ENCODE measurements around the gene ZCWPW2.

Gene ZCWPW2

DNA sequence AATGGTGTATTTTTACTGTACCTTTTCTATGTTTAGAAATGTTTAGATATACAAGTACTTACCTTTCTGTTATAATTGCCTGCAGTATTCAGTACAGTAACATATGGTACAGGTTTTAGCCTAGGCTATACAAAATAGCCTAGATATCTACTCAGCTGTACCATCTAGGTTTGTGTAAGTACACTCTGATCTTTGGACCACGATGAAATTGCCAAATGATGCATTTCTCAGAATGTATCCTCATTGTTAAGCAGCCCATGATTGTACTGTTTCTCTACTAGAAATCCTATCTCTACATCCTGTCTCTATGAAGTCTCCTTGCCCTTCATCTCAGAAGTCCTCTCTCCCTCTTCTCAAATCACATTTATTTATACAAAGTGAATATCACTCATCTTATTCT is 32.8 kb upstream of the ZCWPW2 start:
- Histone ChIP-seq H3K4me1 (ENCODE audit: control insufficient read depth, insufficient read depth, low read length) (no peaks in the 10 kb centered on the region), H3K36me3 (ENCODE audit: control insufficient read depth in 2 of 2, insufficient read depth in 1 of 2, low read length in 2 of 2) (peaks cover 0 to 8% of the 10 kb centered on the region in 2 experiments; a peak in 1 of 3 replicates), H3K4me3 (ENCODE audit: low read depth, low read length) (no peak overlapping the region), H3K27ac (ENCODE audit: extremely low read depth, low read depth, low read length) (no peak overlapping the region), H3K9me3 (ENCODE audit: control insufficient read depth, insufficient read depth, low read depth, low read length) (no peaks in the 10 kb centered on the region)
- TF ChIP-seq ZNF701 (tag by site-specific recombination; IDR thresholded peaks at IDR 0.05) (no peak), ZNF146 (tag by site-specific recombination; IDR thresholded peaks at IDR 0.05) (no peak), ZNF530 (tag by site-specific recombination; IDR thresholded peaks at IDR 0.05; ENCODE audit: low read depth) (no peak), ZNF654 (tag by site-specific recombination; IDR thresholded peaks at IDR 0.05; ENCODE audit: low read depth) (no peak), IKZF3 (tag by site-specific recombination; IDR thresholded peaks at IDR 0.05) (no peak), ZNF571 (tag by site-specific recombination; IDR thresholded peaks at IDR 0.05) (no peak), ZNF133 (tag by site-specific recombination; IDR thresholded peaks at IDR 0.05) (no peak)
- TF ChIP-seq, protein P1, sequence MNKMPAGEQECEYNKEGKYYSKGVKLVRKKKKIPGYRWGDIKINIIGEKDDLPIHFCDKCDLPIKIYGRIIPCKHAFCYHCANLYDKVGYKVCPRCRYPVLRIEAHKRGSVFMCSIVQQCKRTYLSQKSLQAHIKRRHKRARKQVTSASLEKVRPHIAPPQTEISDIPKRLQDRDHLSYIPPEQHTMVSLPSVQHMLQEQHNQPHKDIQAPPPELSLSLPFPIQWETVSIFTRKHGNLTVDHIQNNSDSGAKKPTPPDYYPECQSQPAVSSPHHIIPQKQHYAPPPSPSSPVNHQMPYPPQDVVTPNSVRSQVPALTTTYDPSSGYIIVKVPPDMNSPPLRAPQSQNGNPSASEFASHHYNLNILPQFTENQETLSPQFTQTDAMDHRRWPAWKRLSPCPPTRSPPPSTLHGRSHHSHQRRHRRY (tag by site-specific recombination; IDR thresholded peaks at IDR 0.05), result no peak
- TF ChIP-seq, protein P2, sequence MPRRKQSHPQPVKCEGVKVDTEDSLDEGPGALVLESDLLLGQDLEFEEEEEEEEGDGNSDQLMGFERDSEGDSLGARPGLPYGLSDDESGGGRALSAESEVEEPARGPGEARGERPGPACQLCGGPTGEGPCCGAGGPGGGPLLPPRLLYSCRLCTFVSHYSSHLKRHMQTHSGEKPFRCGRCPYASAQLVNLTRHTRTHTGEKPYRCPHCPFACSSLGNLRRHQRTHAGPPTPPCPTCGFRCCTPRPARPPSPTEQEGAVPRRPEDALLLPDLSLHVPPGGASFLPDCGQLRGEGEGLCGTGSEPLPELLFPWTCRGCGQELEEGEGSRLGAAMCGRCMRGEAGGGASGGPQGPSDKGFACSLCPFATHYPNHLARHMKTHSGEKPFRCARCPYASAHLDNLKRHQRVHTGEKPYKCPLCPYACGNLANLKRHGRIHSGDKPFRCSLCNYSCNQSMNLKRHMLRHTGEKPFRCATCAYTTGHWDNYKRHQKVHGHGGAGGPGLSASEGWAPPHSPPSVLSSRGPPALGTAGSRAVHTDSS (tag by site-specific recombination; IDR thresholded peaks at IDR 0.05), result no peak
- ChIA-PET CTCF (no interaction called here), POLR2A (no interaction called here)

DNA sequence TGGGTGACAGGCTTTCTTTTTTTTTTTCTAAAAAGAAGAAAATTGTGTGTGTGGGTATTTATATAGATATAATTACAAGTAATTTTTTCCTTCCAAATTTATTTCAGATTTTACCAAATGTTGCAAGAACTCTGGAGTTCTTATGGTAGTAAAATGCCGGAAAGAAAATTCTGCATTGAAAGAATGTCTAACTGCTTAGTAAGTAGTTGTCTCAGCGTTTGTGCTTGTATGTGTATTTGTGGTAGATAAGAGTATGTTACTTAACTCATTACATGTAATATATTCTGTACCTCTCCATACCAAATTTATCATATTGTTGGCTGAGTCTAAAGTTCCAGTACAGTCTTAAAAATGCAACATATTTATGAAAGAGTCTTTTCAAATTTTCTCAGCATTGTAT is 32.3 kb upstream of the ZCWPW2 start:
- TF ChIP-seq ZNF266 (tag by site-specific recombination; IDR thresholded peaks at IDR 0.05; ENCODE audit: low read depth) (no peak), SCRT2 (tag by site-specific recombination; IDR thresholded peaks at IDR 0.05) (no peak), ZNF341 (tag by site-specific recombination; IDR thresholded peaks at IDR 0.05; ENCODE audit: low read depth) (no peak)
- ChIA-PET POLR2A (no interaction called here), CTCF (no interaction called here)
- H3K4me1 ChIP-seq (ENCODE audit: control insufficient read depth, insufficient read depth, low read length), result no peaks in the 10 kb centered on the region
- H3K27ac ChIP-seq (ENCODE audit: extremely low read depth, low read depth, low read length), result no peak overlapping the region
- no peak overlapping the region for H3K4me3 ChIP-seq (ENCODE audit: low read depth, low read length)
- peaks cover 0 to 11% of the 10 kb centered on the region in 2 experiments; a peak in 1 of 3 replicates for H3K36me3 ChIP-seq (ENCODE audit: control insufficient read depth in 2 of 2, insufficient read depth in 1 of 2, low read length in 2 of 2)
- H3K9me3 ChIP-seq (ENCODE audit: control insufficient read depth, insufficient read depth, low read depth, low read length), result no peaks in the 10 kb centered on the region

DNA sequence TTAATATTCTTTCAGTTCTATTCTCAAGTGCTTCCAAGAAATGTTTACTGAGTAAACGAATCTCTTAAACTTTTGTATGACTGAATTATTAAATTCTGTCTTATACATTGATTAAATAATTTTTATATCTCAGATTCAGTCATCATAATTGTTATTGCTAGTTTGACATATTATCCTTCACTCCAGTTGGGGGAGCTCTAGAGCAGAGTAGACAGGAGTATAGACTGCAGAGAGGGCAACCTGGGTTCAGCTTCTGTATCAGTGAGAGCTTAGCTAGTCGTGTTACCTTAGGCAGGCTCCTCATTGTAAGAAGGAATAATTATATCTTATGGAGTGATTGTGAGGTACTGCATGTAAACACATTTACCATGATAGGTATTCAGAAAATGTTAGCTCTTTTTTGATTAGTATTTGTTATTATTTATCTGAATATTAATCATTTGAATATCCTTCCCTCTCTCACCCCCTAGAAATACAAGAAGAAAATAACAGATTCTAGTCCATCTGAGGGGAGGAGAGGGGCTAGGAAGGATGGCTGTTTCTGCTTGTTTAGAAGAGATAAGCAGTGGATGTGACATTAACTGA is 31.0 kb upstream of the ZCWPW2 start:
- CTCF ChIA-PET, result interaction anchor here (0.6 to 1.2 kb wide), 5 partner anchors 10 to 807 kb away, joined by 3 to 16 read pairs (median 5); no protein-coding TSS in a partner anchor
- H3K4me3 ChIP-seq (ENCODE audit: low read depth, low read length), result no peak overlapping the region
- no peaks in the 10 kb centered on the region for H3K9me3 ChIP-seq (ENCODE audit: control insufficient read depth, insufficient read depth, low read depth, low read length)
- H3K27ac ChIP-seq (ENCODE audit: extremely low read depth, low read depth, low read length), result no peak overlapping the region
- no peaks in the 10 kb centered on the region for H3K4me1 ChIP-seq (ENCODE audit: control insufficient read depth, insufficient read depth, low read length)
- POLR2A ChIA-PET, result no interaction called here
- H3K36me3 ChIP-seq (ENCODE audit: control insufficient read depth in 2 of 2, insufficient read depth in 1 of 2, low read length in 2 of 2), result peaks cover 0 to 18% of the 10 kb centered on the region in 2 experiments; a peak in 1 of 3 replicates
- no peak for TF ChIP-seq ZNF473 (tag by site-specific recombination; IDR thresholded peaks at IDR 0.05)
- TF ChIP-seq, protein P3, sequence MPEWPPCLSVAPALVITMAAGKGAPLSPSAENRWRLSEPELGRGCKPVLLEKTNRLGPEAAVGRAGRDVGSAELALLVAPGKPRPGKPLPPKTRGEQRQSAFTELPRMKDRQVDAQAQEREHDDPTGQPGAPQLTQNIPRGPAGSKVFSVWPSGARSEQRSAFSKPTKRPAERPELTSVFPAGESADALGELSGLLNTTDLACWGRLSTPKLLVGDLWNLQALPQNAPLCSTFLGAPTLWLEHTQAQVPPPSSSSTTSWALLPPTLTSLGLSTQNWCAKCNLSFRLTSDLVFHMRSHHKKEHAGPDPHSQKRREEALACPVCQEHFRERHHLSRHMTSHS (tag by site-specific recombination; IDR thresholded peaks at IDR 0.05), result no peak
- TF ChIP-seq ZNF19 (tag by site-specific recombination; IDR thresholded peaks at IDR 0.05; ENCODE audit: low read depth), result no peak
- TF ChIP-seq, protein P4, sequence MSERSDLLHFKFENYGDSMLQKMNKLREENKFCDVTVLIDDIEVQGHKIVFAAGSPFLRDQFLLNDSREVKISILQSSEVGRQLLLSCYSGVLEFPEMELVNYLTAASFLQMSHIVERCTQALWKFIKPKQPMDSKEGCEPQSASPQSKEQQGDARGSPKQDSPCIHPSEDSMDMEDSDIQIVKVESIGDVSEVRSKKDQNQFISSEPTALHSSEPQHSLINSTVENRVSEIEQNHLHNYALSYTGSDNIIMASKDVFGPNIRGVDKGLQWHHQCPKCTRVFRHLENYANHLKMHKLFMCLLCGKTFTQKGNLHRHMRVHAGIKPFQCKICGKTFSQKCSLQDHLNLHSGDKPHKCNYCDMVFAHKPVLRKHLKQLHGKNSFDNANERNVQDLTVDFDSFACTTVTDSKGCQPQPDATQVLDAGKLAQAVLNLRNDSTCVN (tag by site-specific recombination; optimal IDR thresholded peaks at IDR 0.05), result no peak
- no peak for TF ChIP-seq ZNF223 (tag by site-specific recombination; IDR thresholded peaks at IDR 0.05)
- no peak for TF ChIP-seq ZNF76 (tag by site-specific recombination; IDR thresholded peaks at IDR 0.05; ENCODE audit: borderline replicate concordance, low read depth)
- no peak for TF ChIP-seq ZNF140 (tag by site-specific recombination; IDR thresholded peaks at IDR 0.05)
- TF ChIP-seq ZNF335 (tag by site-specific recombination; conservative IDR thresholded peaks at IDR 0.05), result no peak
- TF ChIP-seq SP3 (tag by site-specific recombination; IDR thresholded peaks at IDR 0.05), result no peak
- no peak for TF ChIP-seq ZBTB21 (tag by site-specific recombination; IDR thresholded peaks at IDR 0.05)
- TF ChIP-seq ZNF16 (tag by site-specific recombination; IDR thresholded peaks at IDR 0.05; ENCODE audit: low read depth), result no peak
- TF ChIP-seq ZNF221 (tag by site-specific recombination; IDR thresholded peaks at IDR 0.05; ENCODE audit: borderline replicate concordance), result no peak
- no peak for TF ChIP-seq ZBTB20 (tag by site-specific recombination; IDR thresholded peaks at IDR 0.05)
- TF ChIP-seq, protein P5, sequence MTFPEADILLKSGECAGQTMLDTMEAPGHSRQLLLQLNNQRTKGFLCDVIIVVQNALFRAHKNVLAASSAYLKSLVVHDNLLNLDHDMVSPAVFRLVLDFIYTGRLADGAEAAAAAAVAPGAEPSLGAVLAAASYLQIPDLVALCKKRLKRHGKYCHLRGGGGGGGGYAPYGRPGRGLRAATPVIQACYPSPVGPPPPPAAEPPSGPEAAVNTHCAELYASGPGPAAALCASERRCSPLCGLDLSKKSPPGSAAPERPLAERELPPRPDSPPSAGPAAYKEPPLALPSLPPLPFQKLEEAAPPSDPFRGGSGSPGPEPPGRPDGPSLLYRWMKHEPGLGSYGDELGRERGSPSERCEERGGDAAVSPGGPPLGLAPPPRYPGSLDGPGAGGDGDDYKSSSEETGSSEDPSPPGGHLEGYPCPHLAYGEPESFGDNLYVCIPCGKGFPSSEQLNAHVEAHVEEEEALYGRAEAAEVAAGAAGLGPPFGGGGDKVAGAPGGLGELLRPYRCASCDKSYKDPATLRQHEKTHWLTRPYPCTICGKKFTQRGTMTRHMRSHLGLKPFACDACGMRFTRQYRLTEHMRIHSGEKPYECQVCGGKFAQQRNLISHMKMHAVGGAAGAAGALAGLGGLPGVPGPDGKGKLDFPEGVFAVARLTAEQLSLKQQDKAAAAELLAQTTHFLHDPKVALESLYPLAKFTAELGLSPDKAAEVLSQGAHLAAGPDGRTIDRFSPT (tag by site-specific recombination; IDR thresholded peaks at IDR 0.05), result no peak

All from HEK293 (cell line).